Liver (tissue), 9 donors: ENCODE data around the gene VSNL1. TPM values are rescaled to one million over a fixed set of nuclear protein-coding genes. Genes with fewer than 3 reads are reported as not detected.

Experiments
- DNase-seq: peaks from one replicate; pipeline ENCODE4 v3.0.0-alpha.2; 2017; ENCODE audit warnings: low spot score
- H3K27ac ChIP-seq, 2 donors: one replicate each; pipeline ENCODE4 v1.7.0; 2013; ENCODE audit warnings: inconsistent platforms in 2 of 2, low read length in 2 of 2, control low read depth in 1 of 2, low read depth in 1 of 2, mild to moderate bottlenecking in 1 of 2
- H3K27me3 ChIP-seq, 4 donors: one replicate each; pipeline versions ENCODE4 v1.6.1 to v1.7.0; 2013; ENCODE audit warnings: low read length in 3 of 4, inconsistent platforms in 1 of 4, mild to moderate bottlenecking in 1 of 4, moderate library complexity in 1 of 4; ENCODE audit not compliant: control insufficient read depth in 4 of 4, insufficient read depth in 4 of 4
- H3K36me3 ChIP-seq, 4 donors: one replicate each; pipeline versions ENCODE4 v1.6.1 to v1.7.0; 2013; ENCODE audit warnings: low read length in 3 of 4, mild to moderate bottlenecking in 3 of 4, low read depth in 1 of 4, moderate library complexity in 1 of 4; ENCODE audit not compliant: control insufficient read depth in 4 of 4, insufficient read depth in 3 of 4
- H3K4me1 ChIP-seq, 4 donors: one replicate each; pipeline versions ENCODE4 v1.6.1 to v1.7.0; 2013; ENCODE audit warnings: low read length in 3 of 4, mild to moderate bottlenecking in 3 of 4, moderate library complexity in 1 of 4; ENCODE audit not compliant: control insufficient read depth in 4 of 4, insufficient read depth in 4 of 4
- H3K4me3 ChIP-seq, 3 donors: one replicate each; pipeline versions ENCODE4 v1.6.1 to v1.7.0; 2013; ENCODE audit warnings: low read length in 3 of 3, control low read depth in 1 of 3, low read depth in 1 of 3, mild to moderate bottlenecking in 1 of 3
- H3K9ac ChIP-seq, 2 donors: one replicate each; pipeline ENCODE4 v1.7.0; 2013; ENCODE audit warnings: low read length in 2 of 2, mild to moderate bottlenecking in 2 of 2, moderate library complexity in 2 of 2, control low read depth in 1 of 2, low read depth in 1 of 2
- H3K9me3 ChIP-seq, 4 donors: one replicate each; pipeline versions ENCODE4 v1.6.1 to v1.7.0; 2013; ENCODE audit warnings: low read length in 3 of 4; ENCODE audit not compliant: control insufficient read depth in 4 of 4
- EGR1 ChIP-seq, 2 donors: IDR thresholded peaks; 2 replicates each; pipeline ENCODE4 v1.6.1; 2016 to 2018; ENCODE audit warnings: antibody characterized with exemption in 2 of 2, low read depth in 2 of 2
- GABPA ChIP-seq, 2 donors: IDR thresholded peaks in 1 of 2; conservative IDR thresholded peaks in 1 of 2; 2 replicates each; pipeline ENCODE4 v1.6.1; 2016; ENCODE audit warnings: antibody characterized with exemption in 2 of 2, mild to moderate bottlenecking in 1 of 2, moderate library complexity in 1 of 2
- HNF4A ChIP-seq, 2 donors: conservative IDR thresholded peaks; 2 replicates each; pipeline ENCODE4 v1.6.1; 2016; ENCODE audit warnings: antibody characterized with exemption in 2 of 2, mild to moderate bottlenecking in 2 of 2
- HNF4G ChIP-seq: IDR thresholded peaks from 2 replicates; pipeline ENCODE4 v1.6.1; 2016; ENCODE audit warnings: antibody characterized with exemption
- NR2F2 ChIP-seq: IDR thresholded peaks from 2 replicates; pipeline ENCODE4 v1.6.1; 2016; ENCODE audit warnings: antibody characterized with exemption
- RXRA ChIP-seq, 2 donors: IDR thresholded peaks; 2 replicates each; pipeline ENCODE4 v1.6.1; 2017 to 2018; ENCODE audit warnings: antibody characterized with exemption in 2 of 2, mild to moderate bottlenecking in 1 of 2
- SP1 ChIP-seq: IDR thresholded peaks from 2 replicates; pipeline ENCODE4 v1.6.1; 2018; ENCODE audit warnings: antibody characterized with exemption, mild to moderate bottlenecking
- TAF1 ChIP-seq: conservative IDR thresholded peaks from 2 replicates; pipeline ENCODE4 v1.6.1; 2016; ENCODE audit warnings: antibody characterized with exemption, mild to moderate bottlenecking
- YY1 ChIP-seq: IDR thresholded peaks from 2 replicates; pipeline ENCODE4 v1.6.1; 2016; ENCODE audit warnings: antibody characterized with exemption, mild to moderate bottlenecking
- WGBS: extraction: QIAGEN DNeasy Blood & Tissue Kit; methylation state at CpG from one replicate; pipeline ENCODE4 v1.1.7; 2013; 5-methylcytosine and 5-hydroxymethylcytosine counted together
- polyA plus RNA-seq, 2 donors: library from polyadenylated mRNA; stranded (reverse) in 1 of 2; unstranded in 1 of 2; fragments of 200-250 nt in 1 of 2; fragments of >200 nt in 1 of 2; fragmentation: Nextera tagmentation in 1 of 2; extraction: Ambion mirVana in 1 of 2; gene quantifications; one replicate each; pipeline versions ENCODE4 v1.2.1 to v1.2.3, GENCODE V29; 2013 to 2015
- total RNA-seq, 2 donors: library from RNA; depleted of rRNA; stranded (reverse); fragments of >200 nt; gene quantifications; one replicate each; pipeline ENCODE4 v1.2.3, GENCODE V29; 2014
- TF ChIP-seq, protein P1 (sequence below): fragments of 150-350 bp; IDR thresholded peaks from 2 replicates; pipeline ENCODE4 v1.5.1; 2017; ENCODE audit warnings: improper control_type of control experiment, low read depth, low read length; ENCODE audit not compliant: missing input control
- TF ChIP-seq, protein P2 (sequence below): IDR thresholded peaks from 2 replicates; pipeline ENCODE4 v1.6.1; 2016; ENCODE audit warnings: antibody characterized with exemption
- TF ChIP-seq, protein P3 (sequence below): IDR thresholded peaks from 2 replicates; pipeline ENCODE4 v1.6.1; 2016; ENCODE audit warnings: antibody characterized with exemption, mild to moderate bottlenecking
- TF ChIP-seq, protein P4 (sequence below): IDR thresholded peaks from 2 replicates; pipeline ENCODE4 v1.6.1; 2016; ENCODE audit warnings: antibody characterized with exemption
- donor health status: healthy.
- donor health status: healthy.
- donor health status: healthy.
- donor health status: healthy.
- donor health status: healthy.

Gene VSNL1
- total and polyA plus RNA-seq, 4 donors, result 2.2 to 32.9 (median 6.3) TPM

DNA sequence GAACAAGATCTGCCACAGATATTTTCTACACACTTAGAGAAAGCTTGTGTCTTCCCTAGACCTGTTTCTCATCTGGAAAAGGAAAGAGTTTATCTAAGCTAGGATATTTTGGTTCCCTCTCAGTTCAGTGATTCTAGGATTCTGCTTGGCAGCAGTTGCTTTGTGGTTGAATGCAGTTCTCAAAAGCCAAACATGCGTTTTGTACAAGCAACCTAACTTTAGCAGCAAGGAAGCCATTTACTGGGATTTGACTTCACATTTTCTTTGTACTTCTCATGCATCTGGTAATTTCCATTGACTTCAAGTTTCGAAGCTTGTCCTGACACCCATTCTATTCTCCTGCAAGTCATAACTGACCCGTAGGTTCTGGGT is 33.3 kb downstream of the VSNL1 start:
- 86% methylated on average over 3 of the region's 3 CpGs for WGBS
- H3K36me3 ChIP-seq, result no peaks in the 10 kb centered on the region
- no peak overlapping the region for H3K9ac ChIP-seq
- TF ChIP-seq HNF4G (no peak), TAF1 (no peak), HNF4A (conservative IDR thresholded peaks at IDR 0.05) (no peak)
- H3K27ac ChIP-seq, result no peak overlapping the region
- no peaks in the 10 kb centered on the region for H3K27me3 ChIP-seq
- H3K9me3 ChIP-seq, result no peaks in the 10 kb centered on the region
- no peak overlapping the region for H3K4me3 ChIP-seq
- H3K4me1 ChIP-seq, result no peaks in the 10 kb centered on the region
- DNase-seq, result no peak

DNA sequence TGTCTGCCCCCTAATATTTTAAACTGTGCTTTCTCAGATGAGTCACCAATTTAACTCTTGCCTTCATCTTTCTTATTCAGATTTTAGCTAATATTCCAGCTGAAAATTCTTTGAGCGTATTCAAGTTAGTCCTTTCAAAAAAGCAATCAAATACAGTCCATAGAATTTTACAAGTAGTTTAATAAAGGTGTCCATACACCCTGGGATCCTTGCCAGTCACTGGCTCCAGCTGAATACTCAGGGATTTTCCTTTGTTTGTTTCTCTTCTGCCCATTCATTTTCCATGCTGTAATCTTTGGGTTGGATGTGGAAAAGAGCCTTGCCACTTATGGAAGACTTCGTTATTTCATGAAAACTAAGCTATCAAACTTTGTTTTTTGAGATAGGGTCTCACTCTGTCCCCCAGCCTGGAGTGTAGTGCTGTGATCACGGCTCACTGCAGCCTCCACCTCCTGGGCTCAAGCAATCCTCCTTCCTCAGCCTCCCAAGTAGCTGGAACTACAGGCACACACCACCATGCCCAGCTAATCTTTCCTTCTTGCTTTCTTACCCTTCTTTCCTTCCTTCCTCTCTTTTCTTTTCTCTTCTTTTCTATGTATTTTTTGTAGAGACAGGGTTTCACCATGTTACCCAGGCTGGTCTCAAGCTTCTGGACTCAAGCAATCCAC is 34.0 kb downstream of the VSNL1 start:
- no peak for DNase-seq
- no peak for TF ChIP-seq GABPA (IDR thresholded peaks at IDR 0.05 in 1 of 2, conservative IDR thresholded peaks at IDR 0.05 in 1 of 2)
- TF ChIP-seq HNF4A (conservative IDR thresholded peaks at IDR 0.05), result no peak
- no peak for TF ChIP-seq NR2F2
- TF ChIP-seq, protein P1, sequence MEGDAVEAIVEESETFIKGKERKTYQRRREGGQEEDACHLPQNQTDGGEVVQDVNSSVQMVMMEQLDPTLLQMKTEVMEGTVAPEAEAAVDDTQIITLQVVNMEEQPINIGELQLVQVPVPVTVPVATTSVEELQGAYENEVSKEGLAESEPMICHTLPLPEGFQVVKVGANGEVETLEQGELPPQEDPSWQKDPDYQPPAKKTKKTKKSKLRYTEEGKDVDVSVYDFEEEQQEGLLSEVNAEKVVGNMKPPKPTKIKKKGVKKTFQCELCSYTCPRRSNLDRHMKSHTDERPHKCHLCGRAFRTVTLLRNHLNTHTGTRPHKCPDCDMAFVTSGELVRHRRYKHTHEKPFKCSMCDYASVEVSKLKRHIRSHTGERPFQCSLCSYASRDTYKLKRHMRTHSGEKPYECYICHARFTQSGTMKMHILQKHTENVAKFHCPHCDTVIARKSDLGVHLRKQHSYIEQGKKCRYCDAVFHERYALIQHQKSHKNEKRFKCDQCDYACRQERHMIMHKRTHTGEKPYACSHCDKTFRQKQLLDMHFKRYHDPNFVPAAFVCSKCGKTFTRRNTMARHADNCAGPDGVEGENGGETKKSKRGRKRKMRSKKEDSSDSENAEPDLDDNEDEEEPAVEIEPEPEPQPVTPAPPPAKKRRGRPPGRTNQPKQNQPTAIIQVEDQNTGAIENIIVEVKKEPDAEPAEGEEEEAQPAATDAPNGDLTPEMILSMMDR, result no peak
- TF ChIP-seq, protein P2, sequence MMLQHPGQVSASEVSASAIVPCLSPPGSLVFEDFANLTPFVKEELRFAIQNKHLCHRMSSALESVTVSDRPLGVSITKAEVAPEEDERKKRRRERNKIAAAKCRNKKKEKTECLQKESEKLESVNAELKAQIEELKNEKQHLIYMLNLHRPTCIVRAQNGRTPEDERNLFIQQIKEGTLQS, result no peak
- no peak for TF ChIP-seq YY1
- TF ChIP-seq RXRA (IDR thresholded peaks at IDR 0.05), result no peak
- TF ChIP-seq, protein P3, sequence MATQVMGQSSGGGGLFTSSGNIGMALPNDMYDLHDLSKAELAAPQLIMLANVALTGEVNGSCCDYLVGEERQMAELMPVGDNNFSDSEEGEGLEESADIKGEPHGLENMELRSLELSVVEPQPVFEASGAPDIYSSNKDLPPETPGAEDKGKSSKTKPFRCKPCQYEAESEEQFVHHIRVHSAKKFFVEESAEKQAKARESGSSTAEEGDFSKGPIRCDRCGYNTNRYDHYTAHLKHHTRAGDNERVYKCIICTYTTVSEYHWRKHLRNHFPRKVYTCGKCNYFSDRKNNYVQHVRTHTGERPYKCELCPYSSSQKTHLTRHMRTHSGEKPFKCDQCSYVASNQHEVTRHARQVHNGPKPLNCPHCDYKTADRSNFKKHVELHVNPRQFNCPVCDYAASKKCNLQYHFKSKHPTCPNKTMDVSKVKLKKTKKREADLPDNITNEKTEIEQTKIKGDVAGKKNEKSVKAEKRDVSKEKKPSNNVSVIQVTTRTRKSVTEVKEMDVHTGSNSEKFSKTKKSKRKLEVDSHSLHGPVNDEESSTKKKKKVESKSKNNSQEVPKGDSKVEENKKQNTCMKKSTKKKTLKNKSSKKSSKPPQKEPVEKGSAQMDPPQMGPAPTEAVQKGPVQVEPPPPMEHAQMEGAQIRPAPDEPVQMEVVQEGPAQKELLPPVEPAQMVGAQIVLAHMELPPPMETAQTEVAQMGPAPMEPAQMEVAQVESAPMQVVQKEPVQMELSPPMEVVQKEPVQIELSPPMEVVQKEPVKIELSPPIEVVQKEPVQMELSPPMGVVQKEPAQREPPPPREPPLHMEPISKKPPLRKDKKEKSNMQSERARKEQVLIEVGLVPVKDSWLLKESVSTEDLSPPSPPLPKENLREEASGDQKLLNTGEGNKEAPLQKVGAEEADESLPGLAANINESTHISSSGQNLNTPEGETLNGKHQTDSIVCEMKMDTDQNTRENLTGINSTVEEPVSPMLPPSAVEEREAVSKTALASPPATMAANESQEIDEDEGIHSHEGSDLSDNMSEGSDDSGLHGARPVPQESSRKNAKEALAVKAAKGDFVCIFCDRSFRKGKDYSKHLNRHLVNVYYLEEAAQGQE, result no peak
- TF ChIP-seq EGR1 (IDR thresholded peaks at IDR 0.05; ENCODE audit: low read depth in 2 of 2), result no peak
- TF ChIP-seq SP1, result no peak
- TF ChIP-seq TAF1, result no peak
- Histone ChIP-seq H3K9ac (no peak overlapping the region), H3K4me1 (no peaks in the 10 kb centered on the region), H3K9me3 (no peaks in the 10 kb centered on the region), H3K27me3 (no peaks in the 10 kb centered on the region), H3K36me3 (no peaks in the 10 kb centered on the region), H3K27ac (no peak overlapping the region), H3K4me3 (no peak overlapping the region)
- 90% methylated on average over 3 of the region's 3 CpGs for whole genome bisulfite sequencing

DNA sequence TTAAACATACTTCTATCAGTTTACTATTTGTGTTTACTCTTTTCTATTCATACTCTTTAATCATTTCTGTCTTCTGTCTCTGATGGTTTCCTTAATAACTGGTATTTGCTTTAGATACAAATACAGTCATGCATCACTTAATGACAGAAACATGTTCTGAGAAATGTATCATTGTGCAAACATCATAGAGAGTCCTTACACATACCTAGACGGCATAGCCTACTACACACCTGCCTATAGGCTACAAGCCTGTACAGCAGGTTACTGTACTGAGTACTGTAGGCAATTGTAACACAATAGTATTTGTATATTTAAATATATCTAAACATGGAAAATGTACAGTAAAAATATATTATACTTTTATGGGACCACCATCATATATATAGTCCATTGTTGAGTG is 36.3 kb downstream of the VSNL1 start:
- WGBS, result 85% methylated on average over 1 of the region's 1 CpG
- no peak overlapping the region for H3K4me3 ChIP-seq
- no peaks in the 10 kb centered on the region for H3K9me3 ChIP-seq
- H3K27me3 ChIP-seq, result no peaks in the 10 kb centered on the region
- H3K4me1 ChIP-seq, result no peaks in the 10 kb centered on the region
- no peak for DNase-seq
- no peak overlapping the region for H3K27ac ChIP-seq
- no peaks in the 10 kb centered on the region for H3K36me3 ChIP-seq
- no peak overlapping the region for H3K9ac ChIP-seq
- TF ChIP-seq, protein P3, result no peak
- TF ChIP-seq, protein P4, sequence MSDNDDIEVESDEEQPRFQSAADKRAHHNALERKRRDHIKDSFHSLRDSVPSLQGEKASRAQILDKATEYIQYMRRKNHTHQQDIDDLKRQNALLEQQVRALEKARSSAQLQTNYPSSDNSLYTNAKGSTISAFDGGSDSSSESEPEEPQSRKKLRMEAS, result no peak
- TF ChIP-seq GABPA (IDR thresholded peaks at IDR 0.05 in 1 of 2, conservative IDR thresholded peaks at IDR 0.05 in 1 of 2) (no peak), TAF1 (no peak), RXRA (IDR thresholded peaks at IDR 0.05) (no peak), SP1 (no peak)
- TF ChIP-seq, protein P1, result no peak
